ENCODE measurements around the gene KRTAP1-4. TPM values are rescaled to one million over a fixed set of nuclear protein-coding genes. Genes with fewer than 3 reads are reported as not detected.

KRTAP1-4 gene
- total RNA-seq, 1 donor from 2014 or later = not detected

DNA sequence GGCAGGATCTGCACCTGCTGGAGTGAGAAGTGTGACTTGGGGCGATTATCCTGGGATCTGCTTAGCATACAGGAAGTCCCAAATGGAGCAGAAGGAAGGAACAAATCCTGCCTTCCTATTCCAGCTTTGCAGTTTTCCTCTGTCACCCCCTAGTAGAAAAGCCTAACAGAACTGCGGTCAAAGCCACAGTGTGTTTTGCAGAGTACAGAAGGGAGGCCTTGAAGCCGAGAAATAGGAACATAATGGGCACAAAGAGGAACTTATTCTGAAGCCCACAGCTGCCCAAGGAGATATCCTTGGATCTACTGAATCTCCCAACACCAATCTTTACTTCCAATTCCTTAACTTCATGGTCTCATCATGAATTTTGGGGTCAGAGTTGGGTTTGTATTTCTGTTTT lies 11.5 kb downstream of the KRTAP1-4 start:
- no peak overlapping the region for H3K4me3 Mint-ChIP-seq
- H3K27ac Mint-ChIP-seq (ENCODE audit: unreplicated experiment) = no peak overlapping the region
- no peaks in the 10 kb centered on the region for H3K27me3 Mint-ChIP-seq (ENCODE audit: low read depth)
- H3K9me3 Mint-ChIP-seq = peaks cover 6% of the 10 kb centered on the region
- no peak for DNase-seq (ENCODE audit: low read depth, low spot score)
- H3K36me3 Mint-ChIP-seq (ENCODE audit: low read depth) = no peaks in the 10 kb centered on the region
- TF ChIP-seq, protein P1, sequence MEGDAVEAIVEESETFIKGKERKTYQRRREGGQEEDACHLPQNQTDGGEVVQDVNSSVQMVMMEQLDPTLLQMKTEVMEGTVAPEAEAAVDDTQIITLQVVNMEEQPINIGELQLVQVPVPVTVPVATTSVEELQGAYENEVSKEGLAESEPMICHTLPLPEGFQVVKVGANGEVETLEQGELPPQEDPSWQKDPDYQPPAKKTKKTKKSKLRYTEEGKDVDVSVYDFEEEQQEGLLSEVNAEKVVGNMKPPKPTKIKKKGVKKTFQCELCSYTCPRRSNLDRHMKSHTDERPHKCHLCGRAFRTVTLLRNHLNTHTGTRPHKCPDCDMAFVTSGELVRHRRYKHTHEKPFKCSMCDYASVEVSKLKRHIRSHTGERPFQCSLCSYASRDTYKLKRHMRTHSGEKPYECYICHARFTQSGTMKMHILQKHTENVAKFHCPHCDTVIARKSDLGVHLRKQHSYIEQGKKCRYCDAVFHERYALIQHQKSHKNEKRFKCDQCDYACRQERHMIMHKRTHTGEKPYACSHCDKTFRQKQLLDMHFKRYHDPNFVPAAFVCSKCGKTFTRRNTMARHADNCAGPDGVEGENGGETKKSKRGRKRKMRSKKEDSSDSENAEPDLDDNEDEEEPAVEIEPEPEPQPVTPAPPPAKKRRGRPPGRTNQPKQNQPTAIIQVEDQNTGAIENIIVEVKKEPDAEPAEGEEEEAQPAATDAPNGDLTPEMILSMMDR (conservative IDR thresholded peaks at IDR 0.05) = no peak
- peaks cover 5% of the 10 kb centered on the region for H3K4me1 Mint-ChIP-seq

- H3K27me3 Mint-ChIP-seq (ENCODE audit: low read depth) = no peaks in the 10 kb centered on the region
- DNase-seq (ENCODE audit: low read depth, low spot score) = no peak
- TF ChIP-seq, protein P1 (conservative IDR thresholded peaks at IDR 0.05) = no peak
- no peaks in the 10 kb centered on the region for H3K36me3 Mint-ChIP-seq (ENCODE audit: low read depth)
- H3K27ac Mint-ChIP-seq (ENCODE audit: unreplicated experiment) = no peak overlapping the region
- peaks cover 5% of the 10 kb centered on the region for H3K4me1 Mint-ChIP-seq
- peaks cover 2% of the 10 kb centered on the region for H3K9me3 Mint-ChIP-seq
- no peak overlapping the region for H3K4me3 Mint-ChIP-seq
Measured at GRCh38 chr17:41016578-41017215, 13.3 kb downstream of the KRTAP1-4 start.

- H3K27ac Mint-ChIP-seq (ENCODE audit: unreplicated experiment) = no peak overlapping the region
Measured at GRCh38 chr17:41015454-41015853, 14.5 kb downstream of the KRTAP1-4 start.

DNA sequence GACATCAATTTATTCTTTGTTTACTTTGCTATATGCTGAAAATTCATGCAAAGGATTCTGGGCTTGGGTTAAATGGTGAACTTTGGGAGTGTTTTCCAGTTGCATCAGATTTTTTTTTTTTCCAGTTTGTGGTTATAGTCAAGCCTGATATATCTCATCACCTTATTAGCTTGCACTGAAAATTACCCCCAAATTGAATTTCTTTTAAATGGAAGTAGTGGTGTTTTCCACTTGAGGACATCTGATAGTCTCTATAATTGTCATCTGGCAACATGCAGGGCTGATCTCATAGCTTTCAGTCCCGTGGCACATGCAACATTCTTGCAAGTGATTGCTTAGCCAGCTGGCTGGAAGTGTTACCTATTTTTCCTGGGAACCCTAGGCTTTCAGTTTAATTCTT lies 16.4 kb downstream of the KRTAP1-4 start:
- Mint-ChIP-seq H3K27me3 (ENCODE audit: low read depth) (no peaks in the 10 kb centered on the region), H3K9me3 (no peaks in the 10 kb centered on the region), H3K36me3 (ENCODE audit: low read depth) (no peaks in the 10 kb centered on the region), H3K4me1 (peaks cover 5% of the 10 kb centered on the region), H3K4me3 (no peak overlapping the region), H3K27ac (ENCODE audit: unreplicated experiment) (no peak overlapping the region)
- no peak for DNase-seq (ENCODE audit: low read depth, low spot score)
- TF ChIP-seq, protein P1 (conservative IDR thresholded peaks at IDR 0.05) = no peak

More at GRCh38 chr17:41015454-41015853, 14.5 kb downstream of the KRTAP1-4 start:
- peaks cover 5% of the 10 kb centered on the region for H3K4me1 Mint-ChIP-seq
- no peaks in the 10 kb centered on the region for H3K36me3 Mint-ChIP-seq (ENCODE audit: low read depth)
- H3K27me3 Mint-ChIP-seq (ENCODE audit: low read depth) = no peaks in the 10 kb centered on the region
- DNase-seq (ENCODE audit: low read depth, low spot score) = no peak
- H3K4me3 Mint-ChIP-seq = no peak overlapping the region
- no peaks in the 10 kb centered on the region for H3K9me3 Mint-ChIP-seq
- TF ChIP-seq, protein P1 (conservative IDR thresholded peaks at IDR 0.05) = no peak

DNA sequence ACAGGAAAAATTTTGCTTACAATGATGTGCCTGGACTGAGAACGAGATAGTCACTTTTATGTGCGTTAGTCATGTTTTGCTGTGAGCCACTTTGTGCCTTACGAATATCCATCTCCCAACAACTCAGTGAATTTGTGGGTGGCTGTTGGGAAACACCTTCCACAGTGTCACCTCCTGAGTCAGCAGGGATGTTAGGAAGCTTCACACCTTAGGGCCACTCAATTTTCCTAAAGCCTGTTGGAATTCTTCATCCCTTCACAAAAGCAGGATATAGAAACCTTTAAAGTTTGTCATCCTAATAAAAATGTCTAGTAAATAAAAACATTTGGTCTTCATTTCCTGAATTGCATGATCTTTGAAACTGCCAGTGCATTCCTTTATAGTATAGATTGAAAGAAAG lies 16.8 kb downstream of the KRTAP1-4 start:
- Mint-ChIP-seq H3K27me3 (ENCODE audit: low read depth) (no peaks in the 10 kb centered on the region), H3K27ac (ENCODE audit: unreplicated experiment) (no peak overlapping the region), H3K4me3 (no peak overlapping the region), H3K9me3 (no peaks in the 10 kb centered on the region), H3K36me3 (ENCODE audit: low read depth) (no peaks in the 10 kb centered on the region), H3K4me1 (peaks cover 5% of the 10 kb centered on the region)
- DNase-seq (ENCODE audit: low read depth, low spot score) = no peak
- TF ChIP-seq, protein P1 (conservative IDR thresholded peaks at IDR 0.05) = no peak

Measured in neural crest cell (in vitro differentiated cells).